Esophagus mucosa (tissue), 1 donor: ENCODE results near the gene NEK10. TPM values are rescaled to one million over a fixed set of nuclear protein-coding genes. Genes with fewer than 3 reads are reported as not detected.

Source experiments
- total RNA-seq: library from RNA; stranded (reverse); gene quantifications from one replicate; pipeline ENCODE4 v1.2.4, GENCODE V29; 2023
- donor health status: DM: yes; HTN: yes; CAD: no.

NEK10 gene
- total RNA-seq, 1 donor from 2014 or later = 0.40 TPM

Other genes with a start within 250 kb of the NEK10 start
- 17.3 TPM for gene SLC4A7, start 115.0 kb upstream of the NEK10 start, total RNA-seq